Measurements from ENCODE around the gene MKNK2.
A peak's percentile ranks its signal among the peaks of the same experiment; 100 is the strongest.
"Not testable (repeated sequence)": the region's sequence is repeated elsewhere in the genome, so short reads cannot be mapped to it uniquely, and the experiment has no call there.

Gene MKNK2

DNA sequence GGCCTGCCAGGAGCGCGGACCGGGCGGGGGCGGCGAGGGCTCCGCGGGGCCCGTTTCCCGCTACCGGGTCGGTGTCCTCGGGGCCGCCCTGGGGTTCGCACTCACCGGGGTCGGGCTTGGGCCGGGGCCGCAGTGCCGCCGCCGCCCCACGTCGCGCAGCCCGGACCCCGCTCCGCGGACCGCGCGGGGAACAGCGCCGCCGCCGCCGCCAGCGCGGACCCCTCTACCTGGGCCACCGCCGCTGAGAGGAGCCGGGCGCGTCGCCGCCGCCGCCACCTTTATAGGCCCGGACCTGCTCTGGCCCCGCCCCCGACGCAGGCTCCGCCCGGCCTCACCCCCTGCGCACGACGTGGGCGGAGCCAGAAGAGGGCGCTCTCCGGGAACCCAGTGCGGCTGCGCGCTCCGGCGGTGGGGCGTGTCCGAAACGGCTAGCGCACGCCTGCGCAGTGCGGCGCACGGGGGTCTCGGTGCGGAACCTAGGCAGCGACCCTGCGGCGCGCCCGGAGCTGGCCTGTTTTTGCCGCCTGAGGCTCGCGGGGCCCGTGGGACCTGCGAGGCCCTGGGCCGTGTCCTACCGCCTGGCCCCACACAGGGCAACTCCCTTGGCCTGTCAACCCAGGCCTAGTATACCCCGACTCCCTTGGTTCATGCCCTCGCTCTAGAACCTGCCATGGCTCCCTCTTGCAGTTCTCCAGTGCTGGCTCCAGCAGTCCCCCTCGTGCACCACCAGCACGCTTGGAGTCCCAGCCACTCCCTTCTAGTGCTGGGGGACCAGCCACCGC, at the start of gene MKNK2:
TSS of gene MKNK2 (minus strand) at position 254 of the 782 bp plus-strand sequence. CDS start 393 bp downstream, outside the sequence.
- DNase-seq (ENCODE audit: low read depth): peak; percentile 95

DNA sequence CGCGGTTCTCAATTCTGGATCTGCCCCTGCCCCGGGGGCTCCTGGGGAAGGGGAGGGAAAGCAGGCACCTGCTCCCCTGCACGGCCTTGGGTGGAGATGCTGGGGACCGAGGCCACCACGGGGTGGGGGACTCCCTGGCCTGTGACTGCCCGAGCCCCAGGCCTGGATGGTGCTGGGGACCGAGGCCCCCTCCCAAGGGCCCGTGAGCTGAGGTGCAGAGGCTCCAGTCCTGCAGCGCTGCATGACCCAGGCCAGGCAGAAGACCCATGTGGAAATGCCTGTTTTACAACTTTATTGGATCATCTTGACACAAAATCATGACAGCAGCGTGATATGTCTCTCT, 49.6 kb upstream of the MKNK2 start:
- DNase-seq (ENCODE audit: low read depth): no peak

- DNase-seq (ENCODE audit: low read depth): no peak
These were observed 49.1 kb upstream of the MKNK2 start for GRCh38 chr19:2099937-2100718.

DNA sequence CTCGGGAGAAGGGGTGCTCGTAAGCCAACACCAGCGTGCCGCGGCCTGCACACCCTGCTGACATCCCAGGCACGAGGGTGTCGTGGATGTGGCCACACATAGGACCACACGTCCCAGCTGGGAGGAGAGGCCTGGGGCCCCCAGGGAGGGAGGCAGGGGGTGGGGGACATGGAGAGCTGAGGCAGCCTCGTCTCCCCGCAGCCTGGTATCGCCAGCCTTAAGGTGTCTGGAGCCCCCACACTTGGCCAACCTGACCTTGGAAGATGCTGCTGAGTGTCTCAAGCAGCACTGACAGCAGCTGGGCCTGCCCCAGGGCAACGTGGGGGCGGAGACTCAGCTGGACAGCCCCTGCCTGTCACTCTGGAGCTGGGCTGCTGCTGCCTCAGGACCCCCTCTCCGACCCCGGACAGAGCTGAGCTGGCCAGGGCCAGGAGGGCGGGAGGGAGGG, 48.0 kb upstream of the MKNK2 start:
- DNase-seq (ENCODE audit: low read depth): no peak

- no peak for DNase-seq (ENCODE audit: low read depth)
These were observed 46.9 kb upstream of the MKNK2 start for GRCh38 chr19:2097886-2098327.

GRCh38 chr19:2097203-2097885, 46.3 kb upstream of the MKNK2 start:
- peak; percentile 44 for DNase-seq (ENCODE audit: low read depth)

DNA sequence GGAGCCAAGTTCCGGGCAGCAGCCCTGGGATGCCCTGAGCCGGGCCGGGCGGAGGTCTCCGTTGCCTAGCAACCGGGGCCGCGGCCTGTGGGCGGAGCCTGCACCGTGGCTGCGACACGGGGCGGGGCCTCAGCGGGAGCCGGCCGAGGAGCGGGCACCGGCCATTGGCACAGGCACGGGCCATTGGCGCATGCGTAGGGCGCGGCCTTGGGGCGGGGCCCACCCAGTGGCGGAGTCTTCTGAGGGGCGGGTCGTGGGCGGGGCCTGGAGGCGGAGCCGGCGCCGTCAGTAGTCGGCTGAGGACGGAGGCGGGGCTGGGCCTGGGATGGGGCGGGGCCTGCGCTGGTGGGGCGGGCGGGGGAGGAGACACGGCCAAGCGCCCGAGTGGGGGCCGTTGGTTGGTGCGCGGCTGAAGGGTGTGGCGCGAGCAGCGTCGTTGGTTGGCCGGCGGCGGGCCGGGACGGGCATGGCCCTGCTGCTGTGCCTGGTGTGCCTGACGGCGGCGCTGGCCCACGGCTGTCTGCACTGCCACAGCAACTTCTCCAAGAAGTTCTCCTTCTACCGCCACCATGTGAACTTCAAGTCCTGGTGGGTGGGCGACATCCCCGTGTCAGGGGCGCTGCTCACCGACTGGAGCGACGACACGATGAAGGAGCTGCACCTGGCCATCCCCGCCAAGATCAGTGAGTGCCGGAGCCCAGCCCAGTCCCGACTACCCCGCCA, 45.6 kb upstream of the MKNK2 start, which contains the start of gene IZUMO4:
TSS of gene IZUMO4 (plus strand) at position 436 of the 723 bp plus-strand sequence. CDS start at position 467, 31 bp downstream.
- peak; percentile 100 for DNase-seq (ENCODE audit: low read depth)

DNA sequence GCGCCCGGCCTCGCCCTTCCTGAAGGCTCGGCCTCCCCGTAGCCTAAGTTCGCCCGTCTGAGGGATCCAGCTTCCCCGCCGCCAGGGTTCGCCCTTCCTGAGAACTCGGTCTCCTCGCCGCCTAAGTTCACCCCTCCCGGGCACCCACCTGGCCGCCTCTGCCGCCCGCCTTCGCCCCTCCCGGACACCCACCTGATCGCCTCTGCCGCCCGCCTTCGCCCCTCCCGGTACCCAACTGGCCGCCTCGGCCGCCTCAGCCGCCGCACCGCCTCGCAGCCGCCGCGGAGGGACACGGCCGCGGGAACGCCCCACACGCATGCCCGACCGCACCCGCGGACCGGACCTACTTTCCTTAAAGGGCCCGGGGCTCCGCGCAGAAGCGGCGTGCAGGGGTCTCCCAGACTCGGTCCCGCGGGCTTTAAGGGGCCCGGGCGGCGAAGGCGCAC, 45.0 kb upstream of the MKNK2 start, which contains the start of gene MOB3A:
TSS of gene MOB3A (minus strand) at position 293 of the 446 bp plus-strand sequence. CDS start 17,766 bp downstream, outside the sequence.
- peak; percentile 81 for DNase-seq (ENCODE audit: low read depth)

DNA sequence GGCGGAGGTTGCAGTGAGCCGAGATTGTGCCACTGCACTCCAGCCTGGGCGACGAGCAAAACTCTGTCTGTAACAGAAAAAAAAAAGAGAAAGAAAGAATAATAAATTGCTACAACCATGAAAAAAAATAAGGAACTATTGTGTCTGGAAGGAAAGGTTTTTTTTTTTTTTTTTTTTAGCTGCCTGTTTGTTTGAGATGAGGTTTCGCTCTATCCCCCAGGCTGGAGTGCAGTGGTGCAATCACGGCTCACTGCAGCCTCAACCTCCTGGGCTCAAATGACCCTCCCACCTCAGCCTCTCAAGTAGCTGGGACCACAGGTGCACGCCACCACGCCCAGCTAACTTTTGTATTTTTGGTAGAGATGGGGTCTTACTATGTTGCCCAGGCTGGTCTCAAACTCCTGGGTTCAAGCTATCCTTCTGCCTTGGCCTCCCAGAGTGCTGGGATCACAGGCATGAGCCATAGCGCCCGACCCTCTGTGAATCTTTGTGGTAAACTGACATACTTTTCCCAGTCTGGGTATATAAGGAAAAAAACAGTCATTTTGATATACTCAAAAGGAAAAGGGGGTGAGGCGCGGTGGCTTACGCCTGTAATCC, 41.0 kb upstream of the MKNK2 start:
- DNase-seq (ENCODE audit: low read depth): not testable (repeated sequence)

- no peak for DNase-seq (ENCODE audit: low read depth)
These were observed 38.6 kb upstream of the MKNK2 start for GRCh38 chr19:2089727-2090053.

DNA sequence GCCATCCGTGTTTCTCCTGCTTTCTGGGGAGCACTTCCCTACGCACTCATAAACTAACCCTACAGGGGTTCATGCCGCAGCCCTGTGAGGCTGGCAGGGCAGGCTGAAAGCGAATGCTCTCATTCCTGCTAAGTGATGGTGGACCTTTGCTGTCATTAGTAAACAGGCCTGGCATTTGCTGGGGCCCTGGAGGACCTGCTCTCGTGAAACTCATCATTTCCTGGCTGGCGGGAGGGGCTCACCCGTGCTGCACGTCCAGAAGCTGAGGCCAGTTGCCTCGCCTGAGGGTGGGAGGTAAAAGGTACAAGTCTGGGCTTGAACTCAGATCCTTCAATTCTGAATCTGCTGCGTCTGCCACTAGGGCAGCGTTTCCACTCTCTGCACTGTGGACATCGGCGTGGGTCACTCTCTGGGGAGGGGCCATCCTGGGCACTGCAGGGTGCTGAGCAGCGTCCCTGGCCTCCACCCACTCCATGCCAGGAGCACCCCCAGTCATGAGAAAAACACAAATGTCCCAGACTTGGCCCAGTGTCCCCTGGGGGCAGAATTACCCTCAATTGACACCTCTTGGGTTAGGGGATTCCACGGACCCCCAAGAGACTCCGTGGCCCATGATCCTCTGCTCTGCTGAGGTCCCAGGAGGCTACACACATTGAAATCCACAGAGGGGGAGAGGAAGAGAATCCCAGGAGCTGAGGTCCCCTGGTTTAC, 38.1 kb upstream of the MKNK2 start:
- DNase-seq (ENCODE audit: low read depth): no peak

DNA sequence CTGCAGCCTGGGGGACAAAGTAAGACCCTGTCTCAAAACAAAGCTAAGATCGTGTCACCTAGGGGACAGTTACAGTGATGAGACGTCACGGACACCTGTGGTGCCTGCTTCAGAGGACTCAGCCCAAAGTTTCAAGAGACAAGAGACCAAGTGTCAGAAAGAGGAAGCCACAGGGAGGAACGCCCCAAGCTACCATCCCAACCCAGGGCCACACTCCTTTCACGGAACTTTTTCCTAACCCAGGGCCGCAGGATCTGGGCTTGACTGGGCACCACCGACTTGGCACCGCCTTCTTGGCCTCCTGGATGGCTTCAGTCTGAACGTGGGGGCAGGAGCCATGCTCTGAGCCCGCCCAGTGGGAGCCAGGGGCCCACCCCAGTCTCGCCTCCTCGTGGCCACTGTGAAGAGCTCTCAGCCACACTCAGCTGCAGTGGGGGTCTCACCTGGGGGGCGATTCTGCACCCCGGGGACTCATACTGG, 36.6 kb upstream of the MKNK2 start:
- DNase-seq (ENCODE audit: low read depth): no peak

DNA sequence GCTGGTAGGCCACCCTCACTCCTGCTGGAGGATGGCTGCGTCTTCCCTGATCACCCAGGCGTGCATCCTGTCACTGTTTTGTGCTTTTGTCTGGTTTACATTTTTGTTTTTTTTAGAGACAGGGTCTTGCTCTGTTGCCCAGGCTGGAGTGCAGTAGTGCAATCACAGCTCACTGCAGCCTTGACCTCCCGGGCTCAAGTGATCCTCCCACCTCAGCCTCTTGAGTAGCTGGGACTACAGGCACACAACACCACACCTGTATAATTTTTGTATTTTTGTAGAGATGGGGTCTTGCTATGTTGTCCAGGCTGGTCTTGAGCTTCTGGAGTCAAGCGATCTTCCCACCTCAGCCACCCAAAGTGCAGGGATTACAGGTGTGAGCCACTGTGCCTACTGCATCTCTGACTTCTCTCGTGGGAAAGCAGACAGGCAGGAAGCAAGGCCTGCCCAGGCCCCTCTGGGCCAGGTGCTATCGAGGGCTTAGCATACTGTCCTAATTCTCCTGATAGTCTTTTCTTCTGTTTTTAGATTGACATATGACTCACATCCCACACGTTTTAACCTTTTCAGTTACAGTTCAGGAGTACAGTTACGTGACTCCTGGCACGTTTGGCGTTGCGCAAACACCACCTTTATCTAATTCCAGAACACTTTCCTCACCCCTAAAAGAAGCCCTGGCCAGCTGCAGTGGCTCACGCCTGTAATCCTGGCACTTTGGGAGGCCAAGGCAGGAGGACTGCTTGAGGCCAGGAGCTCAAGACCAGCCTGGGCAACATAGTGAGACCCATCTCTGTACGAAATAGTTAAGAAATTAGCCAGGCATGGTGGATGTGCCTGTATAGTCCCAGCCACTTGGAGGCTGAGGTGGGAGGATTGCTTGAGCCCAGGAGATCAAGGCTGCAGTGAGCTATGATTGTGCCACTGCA, 35.9 kb upstream of the MKNK2 start:
- not testable (repeated sequence) for DNase-seq (ENCODE audit: low read depth)

DNA sequence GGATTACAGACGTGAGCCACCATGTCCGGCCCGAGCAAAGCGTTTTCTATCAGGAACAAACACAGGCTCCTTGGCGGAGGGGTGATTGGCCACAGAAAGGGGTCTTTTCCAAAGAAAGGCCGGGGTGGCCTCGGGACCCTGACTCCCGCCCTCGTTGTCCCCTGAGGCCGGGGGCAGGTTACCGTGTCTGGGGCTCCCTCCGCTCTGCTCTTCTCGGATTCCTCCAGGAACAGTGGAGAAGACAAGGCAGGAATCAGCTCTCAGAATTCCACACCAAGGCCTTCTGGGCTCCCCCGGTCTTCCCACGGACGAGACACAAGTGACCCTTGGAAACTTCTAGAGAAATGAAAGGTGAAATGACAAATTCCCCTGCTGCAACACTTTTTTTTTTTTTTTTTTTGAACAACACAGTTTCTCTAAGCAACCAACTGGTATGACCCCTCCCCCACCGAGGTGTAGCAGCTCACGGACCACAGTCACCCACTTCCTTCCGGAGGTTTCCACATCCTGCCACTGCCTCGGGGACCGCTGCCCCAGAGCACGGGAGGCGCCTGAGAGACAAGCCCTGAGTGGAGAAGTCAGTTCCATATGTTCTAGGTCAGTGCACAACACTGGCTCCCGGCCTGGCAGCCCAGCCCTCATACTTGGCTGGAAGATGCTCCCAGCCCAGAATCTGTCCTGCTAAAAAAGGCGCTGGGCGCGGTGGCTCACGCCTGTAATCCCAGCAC, 34.1 kb upstream of the MKNK2 start:
- peak; percentile 88 for DNase-seq (ENCODE audit: low read depth)

DNA sequence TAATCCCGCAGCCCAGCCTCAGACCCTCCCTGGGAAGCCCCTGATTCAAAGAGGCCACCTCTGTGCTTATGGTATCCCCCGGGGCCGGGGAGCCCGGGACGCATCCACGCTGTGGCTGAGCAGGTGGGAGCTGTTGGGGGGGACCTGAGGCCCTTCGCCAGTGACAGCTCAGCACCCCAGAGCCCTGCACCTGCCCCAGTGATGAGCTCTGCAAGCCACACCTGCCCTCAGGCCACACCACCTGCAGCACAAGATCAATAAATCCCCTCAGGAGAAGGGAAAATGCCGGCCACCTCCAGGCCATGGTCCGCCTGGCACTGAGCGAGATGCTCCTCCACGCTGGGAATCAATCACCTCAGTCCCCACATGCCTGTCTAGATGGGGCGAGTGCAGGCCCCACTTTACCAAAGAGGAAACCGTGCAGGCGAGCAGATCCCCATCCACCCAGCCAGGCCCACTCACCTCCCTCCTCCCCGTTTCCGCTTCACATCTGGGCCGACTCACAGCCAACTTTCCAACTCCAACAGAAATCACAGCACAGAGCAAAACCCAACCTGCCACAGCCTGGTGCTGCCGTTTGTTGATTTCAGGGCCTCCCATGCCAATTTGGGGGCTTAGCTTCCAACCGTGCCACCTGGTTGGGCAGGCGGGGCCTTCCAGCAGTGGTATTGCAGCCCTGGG, 32.3 kb upstream of the MKNK2 start:
- peak; percentile 46 for DNase-seq (ENCODE audit: low read depth)

- no peak for DNase-seq (ENCODE audit: low read depth)
These were observed 31.1 kb upstream of the MKNK2 start for GRCh38 chr19:2081873-2082810.
